NCI-H1436 (cell line): ENCODE measurements around the gene CACNA1A.
"Not testable (repeated sequence)": the region's sequence is repeated elsewhere in the genome, so short reads cannot be mapped to it uniquely, and the experiment has no call there.

Source experiments
- DNase-seq: peaks from one replicate; lab custom pipeline; 2025; lab: John Stamatoyannopoulos, UW

The CACNA1A gene

GRCh38 chr19:13506471-13506820, at the start of gene CACNA1A:
TSS of gene CACNA1A (minus strand) at chr19:13506479. CDS start at chr19:13506224, 255 bp downstream.
- DNase-seq, result no peak

GRCh38 chr19:13554506-13555240, 48.4 kb upstream of the CACNA1A start:
- DNase-seq, result no peak

GRCh38 chr19:13553880-13554400, 47.7 kb upstream of the CACNA1A start:
- no peak for DNase-seq

GRCh38 chr19:13548131-13548530, 41.9 kb upstream of the CACNA1A start:
- DNase-seq, result no peak

- DNase-seq, result no peak
Observed at GRCh38 chr19:13547102-13547501, 40.8 kb upstream of the CACNA1A start.

GRCh38 chr19:13544423-13544822, 38.1 kb upstream of the CACNA1A start:
- DNase-seq, result no peak

- DNase-seq, result no peak
Observed at GRCh38 chr19:13541554-13541953, 35.3 kb upstream of the CACNA1A start.

- no peak for DNase-seq
Observed at GRCh38 chr19:13539332-13539731, 33.1 kb upstream of the CACNA1A start.

- no peak for DNase-seq
Observed at GRCh38 chr19:13538601-13539253, 32.4 kb upstream of the CACNA1A start.

GRCh38 chr19:13537454-13537853, 31.2 kb upstream of the CACNA1A start:
- peak; percentile 12 for DNase-seq

- DNase-seq, result no peak
Observed at GRCh38 chr19:13530720-13531119, 24.4 kb upstream of the CACNA1A start.

GRCh38 chr19:13529721-13530120, 23.4 kb upstream of the CACNA1A start:
- DNase-seq, result not testable (repeated sequence)

GRCh38 chr19:13526552-13526951, 20.3 kb upstream of the CACNA1A start:
- DNase-seq, result no peak

- no peak for DNase-seq
Observed at GRCh38 chr19:13521066-13521465, 14.8 kb upstream of the CACNA1A start.

- no peak for DNase-seq
Observed at GRCh38 chr19:13511947-13512346, 5.7 kb upstream of the CACNA1A start.

GRCh38 chr19:13507053-13507611, 853 bp upstream of the CACNA1A start:
- DNase-seq, result no peak

- no peak for DNase-seq
Observed at GRCh38 chr19:13505761-13506470, 363 bp downstream of the CACNA1A start.

GRCh38 chr19:13505164-13505695, 1.0 kb downstream of the CACNA1A start:
- DNase-seq, result no peak

- DNase-seq, result no peak
Observed at GRCh38 chr19:13503570-13504235, 2.6 kb downstream of the CACNA1A start.

GRCh38 chr19:13502231-13502630, 4.0 kb downstream of the CACNA1A start:
- no peak for DNase-seq

GRCh38 chr19:13499692-13500091, 6.6 kb downstream of the CACNA1A start:
- DNase-seq, result no peak
